Caco-2 (cell line): ENCODE results near the gene ARSK. TPM values are rescaled to one million over a fixed set of nuclear protein-coding genes. Genes with fewer than 3 reads are reported as not detected.

Experiments
- BruUV-seq: library from RNA; stranded (reverse); fragments of 400-500 nt; replicated peaks from 2 replicates; lab custom pipeline; 2021; lab: Mats Ljungman, UMichigan
- CTCF ChIA-PET: fragments of 300-600 bp; sonication (Branson Sonifier 250); formaldehyde crosslinking; loops from one replicate; lab custom pipeline; 2022; ENCODE audit warnings: antibody characterized with exemption; lab: Charles Lee
- POLR2A ChIA-PET: fragments of 300-600 bp; sonication (Branson Sonifier 250); formaldehyde crosslinking; loops from one replicate; lab custom pipeline; 2022; ENCODE audit warnings: antibody characterized with exemption; lab: Charles Lee
- DNase-seq, 2 experiments: peaks; one replicate each; pipeline versions ENCODE4 v3.0.0 to v3.0.0-alpha.2; 2020 to 2022
- H3K27me3 ChIP-seq: replicated peaks from 2 replicates; pipeline ENCODE4 v1.6.0; 2011; ENCODE audit warnings: low read length; ENCODE audit not compliant: control insufficient read depth, insufficient read depth
- H3K36me3 ChIP-seq: 2 replicates; pipeline ENCODE4 v1.5.1; 2011; ENCODE audit warnings: low read length; ENCODE audit not compliant: control insufficient read depth, insufficient read depth
- H3K4me1 ChIP-seq: fragments of 250-450 bp; sonication (Bioruptor Pico); 2 replicates; pipeline ENCODE4 v1.5.1; 2020; ENCODE audit warnings: mild to moderate bottlenecking
- H3K4me3 ChIP-seq: 2 replicates; pipeline ENCODE4 v1.5.1; 2011; ENCODE audit warnings: low read depth, mild to moderate bottlenecking, control low read depth, low read length
- H3K9me3 ChIP-seq: fragments of 250-450 bp; sonication (Bioruptor Pico); 2 replicates; pipeline ENCODE4 v1.5.1; 2020; ENCODE audit warnings: mild to moderate bottlenecking, moderate library complexity
- H3K27ac Mint-ChIP-seq: one replicate; pipeline ENCODE4 v1.8.0; 2022; ENCODE audit warnings: mixed read lengths; ENCODE audit not compliant: unreplicated experiment
- H3K27me3 Mint-ChIP-seq: one replicate; pipeline ENCODE4 v1.8.0; 2022; ENCODE audit warnings: mixed read lengths; ENCODE audit not compliant: insufficient read depth, unreplicated experiment
- H3K36me3 Mint-ChIP-seq: one replicate; pipeline ENCODE4 v1.8.0; 2022; ENCODE audit warnings: mild to moderate bottlenecking, mixed read lengths; ENCODE audit not compliant: insufficient read depth, unreplicated experiment
- H3K4me1 Mint-ChIP-seq: one replicate; pipeline ENCODE4 v1.8.0; 2022; ENCODE audit warnings: low read depth, mixed read lengths; ENCODE audit not compliant: unreplicated experiment
- H3K4me3 Mint-ChIP-seq: one replicate; pipeline ENCODE4 v1.8.0; 2022; ENCODE audit warnings: mild to moderate bottlenecking, moderate library complexity, mixed read lengths; ENCODE audit not compliant: unreplicated experiment
- H3K9me3 Mint-ChIP-seq: one replicate; pipeline ENCODE4 v1.8.0; 2022; ENCODE audit warnings: mixed read lengths; ENCODE audit not compliant: unreplicated experiment
- intact Hi-C: fragments of 100-400 bp; cut with micrococcal nuclease; formaldehyde crosslinking; loops from one replicate; pipeline ENCODE4 v1.10.0; 2022; ENCODE audit not compliant: unreplicated experiment
- total RNA-seq: library from RNA; stranded (reverse); gene quantifications from 2 replicates; pipeline ENCODE4 v1.2.3, GENCODE V29; 2022
- TF ChIP-seq, protein P1 (sequence below), 2 experiments: fragments of 200-600 bp in 1 of 2; IDR thresholded peaks; 1 replicate in 1 of 2; 2 replicates in 1 of 2; pipeline versions ENCODE4 v1.5.1 to v1.8.0; 2011 to 2022; ENCODE audit warnings: antibody characterized with exemption in 1 of 2, control low read depth in 1 of 2, inconsistent platforms in 1 of 2, low read depth in 1 of 2, low read length in 1 of 2, mild to moderate bottlenecking in 1 of 2, moderate library complexity in 1 of 2; ENCODE audit not compliant: insufficient read depth in 1 of 2, severe bottlenecking in 1 of 2, unreplicated experiment in 1 of 2

Gene ARSK
- total RNA-seq, 1 experiment from 2014 or later, result 5.0 TPM

DNA sequence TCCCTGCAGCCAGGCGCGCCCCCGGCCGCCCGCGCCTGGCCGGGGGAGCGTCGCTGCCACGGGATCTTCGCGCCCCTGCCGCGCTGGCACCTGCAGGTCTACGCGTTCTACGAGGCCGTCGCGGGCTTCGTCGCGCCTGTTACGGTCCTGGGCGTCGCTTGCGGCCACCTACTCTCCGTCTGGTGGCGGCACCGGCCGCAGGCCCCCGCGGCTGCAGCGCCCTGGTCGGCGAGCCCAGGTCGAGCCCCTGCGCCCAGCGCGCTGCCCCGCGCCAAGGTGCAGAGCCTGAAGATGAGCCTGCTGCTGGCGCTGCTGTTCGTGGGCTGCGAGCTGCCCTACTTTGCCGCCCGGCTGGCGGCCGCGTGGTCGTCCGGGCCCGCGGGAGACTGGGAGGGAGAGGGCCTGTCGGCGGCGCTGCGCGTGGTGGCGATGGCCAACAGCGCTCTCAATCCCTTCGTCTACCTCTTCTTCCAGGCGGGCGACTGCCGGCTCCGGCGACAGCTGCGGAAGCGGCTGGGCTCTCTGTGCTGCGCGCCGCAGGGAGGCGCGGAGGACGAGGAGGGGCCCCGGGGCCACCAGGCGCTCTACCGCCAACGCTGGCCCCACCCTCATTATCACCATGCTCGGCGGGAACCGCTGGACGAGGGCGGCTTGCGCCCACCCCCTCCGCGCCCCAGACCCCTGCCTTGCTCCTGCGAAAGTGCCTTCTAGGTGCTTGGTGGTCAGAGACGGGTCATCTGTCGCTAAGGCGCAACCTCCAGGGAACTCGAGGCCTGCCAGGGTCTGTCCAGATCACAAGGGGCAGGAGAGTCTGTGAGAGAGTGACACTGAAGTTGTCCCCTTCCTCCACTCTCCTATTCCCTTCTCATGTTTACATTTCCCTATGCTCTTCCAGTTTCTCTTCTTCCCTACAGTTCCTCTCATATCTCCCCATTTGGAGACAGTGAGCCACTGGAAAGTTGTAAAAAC, 66.3 kb downstream of the ARSK start:
- H3K4me3 ChIP-seq, result peak overlapping the region; percentile 78
- Mint-ChIP-seq H3K27me3 (peaks cover 13% of the 10 kb centered on the region), H3K4me3 (peak overlapping the region; percentile 73), H3K27ac (peak overlapping the region; percentile 30), H3K36me3 (no peaks in the 10 kb centered on the region), H3K9me3 (no peaks in the 10 kb centered on the region), H3K4me1 (no peaks in the 10 kb centered on the region)
- TF ChIP-seq, protein P1, sequence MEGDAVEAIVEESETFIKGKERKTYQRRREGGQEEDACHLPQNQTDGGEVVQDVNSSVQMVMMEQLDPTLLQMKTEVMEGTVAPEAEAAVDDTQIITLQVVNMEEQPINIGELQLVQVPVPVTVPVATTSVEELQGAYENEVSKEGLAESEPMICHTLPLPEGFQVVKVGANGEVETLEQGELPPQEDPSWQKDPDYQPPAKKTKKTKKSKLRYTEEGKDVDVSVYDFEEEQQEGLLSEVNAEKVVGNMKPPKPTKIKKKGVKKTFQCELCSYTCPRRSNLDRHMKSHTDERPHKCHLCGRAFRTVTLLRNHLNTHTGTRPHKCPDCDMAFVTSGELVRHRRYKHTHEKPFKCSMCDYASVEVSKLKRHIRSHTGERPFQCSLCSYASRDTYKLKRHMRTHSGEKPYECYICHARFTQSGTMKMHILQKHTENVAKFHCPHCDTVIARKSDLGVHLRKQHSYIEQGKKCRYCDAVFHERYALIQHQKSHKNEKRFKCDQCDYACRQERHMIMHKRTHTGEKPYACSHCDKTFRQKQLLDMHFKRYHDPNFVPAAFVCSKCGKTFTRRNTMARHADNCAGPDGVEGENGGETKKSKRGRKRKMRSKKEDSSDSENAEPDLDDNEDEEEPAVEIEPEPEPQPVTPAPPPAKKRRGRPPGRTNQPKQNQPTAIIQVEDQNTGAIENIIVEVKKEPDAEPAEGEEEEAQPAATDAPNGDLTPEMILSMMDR (IDR thresholded peaks at IDR 0.05; ENCODE audit: insufficient read depth in 1 of 2, low read depth in 1 of 2, low read length in 1 of 2, severe bottlenecking in 1 of 2, unreplicated experiment in 1 of 2), result no peak
- no peaks in the 10 kb centered on the region for H3K27me3 ChIP-seq
- no TSS peak for BruUV-seq
- H3K9me3 ChIP-seq, result no peaks in the 10 kb centered on the region
- CTCF ChIA-PET, result no interaction called here
- no peaks in the 10 kb centered on the region for H3K36me3 ChIP-seq
- peak; percentile 61 to 70 for DNase-seq
- intact Hi-C loops, result loop anchor here (1.0 kb wide), 1 partner anchor 66 kb away; the partner anchor contains the start of gene ARSK
- POLR2A ChIA-PET, result interaction anchor here (0.6 kb wide), 2 partner anchors 20 to 1535 kb away, joined by 3 to 11 read pairs; no protein-coding TSS in a partner anchor
- H3K4me1 ChIP-seq, result no peaks in the 10 kb centered on the region

DNA sequence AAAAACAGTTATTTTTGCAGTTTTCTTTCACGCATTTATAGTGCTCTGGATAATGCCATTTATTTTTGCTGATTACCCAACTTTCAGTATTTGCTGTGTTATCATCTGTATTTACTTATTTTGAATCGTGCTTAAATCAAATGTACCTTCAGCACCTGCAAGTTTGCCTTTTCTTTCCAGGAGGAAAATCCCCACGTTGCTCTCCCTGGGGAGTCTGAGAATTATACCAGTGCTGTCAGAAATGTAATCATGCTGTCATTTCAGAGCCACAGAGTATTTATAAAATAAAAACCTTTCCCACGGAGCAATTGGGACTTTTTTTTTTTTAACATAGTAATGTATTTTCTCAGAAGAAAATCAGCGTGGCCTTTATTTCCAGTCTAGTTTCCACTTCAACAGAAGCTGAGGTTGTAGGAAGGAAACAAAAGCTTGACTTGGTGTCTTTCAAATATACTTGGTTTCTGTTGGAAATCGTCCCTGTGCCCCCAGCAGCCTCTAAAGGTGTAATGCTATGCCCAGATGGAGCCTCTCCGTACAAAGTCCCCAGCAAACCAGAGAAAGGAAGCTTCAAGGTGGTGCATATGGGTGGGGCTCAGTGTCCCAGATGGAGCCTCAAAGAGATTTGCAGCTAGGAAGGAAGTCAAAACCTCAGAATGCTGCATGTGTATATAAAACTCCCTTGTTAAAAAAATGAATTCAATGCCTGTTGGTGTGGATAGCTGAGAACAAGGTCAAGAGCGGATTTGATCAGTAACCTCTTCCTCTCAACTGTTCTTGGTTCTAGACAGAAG, 67.1 kb downstream of the ARSK start:
- H3K36me3 Mint-ChIP-seq, result no peaks in the 10 kb centered on the region
- H3K4me1 Mint-ChIP-seq, result no peaks in the 10 kb centered on the region
- no peaks in the 10 kb centered on the region for H3K9me3 Mint-ChIP-seq
- POLR2A ChIA-PET, result interaction anchor here (0.6 kb wide), 1 partner anchor 19 kb away, joined by 3 read pairs; no protein-coding TSS in a partner anchor
- Histone ChIP-seq H3K27me3 (no peaks in the 10 kb centered on the region), H3K4me1 (no peaks in the 10 kb centered on the region), H3K36me3 (no peaks in the 10 kb centered on the region), H3K9me3 (no peaks in the 10 kb centered on the region), H3K4me3 (no peak overlapping the region; the same call in 1 of the 2 replicates)
- TF ChIP-seq, protein P1 (IDR thresholded peaks at IDR 0.05; ENCODE audit: insufficient read depth in 1 of 2, low read depth in 1 of 2, low read length in 1 of 2, severe bottlenecking in 1 of 2, unreplicated experiment in 1 of 2), result no peak
- H3K27me3 Mint-ChIP-seq, result peaks cover 12% of the 10 kb centered on the region
- H3K27ac Mint-ChIP-seq, result peak overlapping the region; percentile 30
- peak overlapping the region; percentile 73 for H3K4me3 Mint-ChIP-seq
- intact Hi-C loops, result no loop called here
- DNase-seq, result no peak
- CTCF ChIA-PET, result interaction anchor here (0.7 kb wide), 1 partner anchor 25 kb away, joined by 3 read pairs; the partner anchor contains the start of gene RFESD
- no TSS peak for BruUV-seq

GRCh38 chr5:95623706-95624105, 68.8 kb downstream of the ARSK start:
- Mint-ChIP-seq H3K4me1 (no peaks in the 10 kb centered on the region), H3K4me3 (no peak overlapping the region), H3K9me3 (no peaks in the 10 kb centered on the region), H3K27me3 (peaks cover 9% of the 10 kb centered on the region), H3K36me3 (no peaks in the 10 kb centered on the region), H3K27ac (no peak overlapping the region)
- ChIA-PET POLR2A (no interaction called here), CTCF (no interaction called here)
- TF ChIP-seq, protein P1 (IDR thresholded peaks at IDR 0.05; ENCODE audit: insufficient read depth in 1 of 2, low read depth in 1 of 2, low read length in 1 of 2, severe bottlenecking in 1 of 2, unreplicated experiment in 1 of 2), result no peak
- Histone ChIP-seq H3K27me3 (no peaks in the 10 kb centered on the region), H3K36me3 (no peaks in the 10 kb centered on the region), H3K4me1 (no peaks in the 10 kb centered on the region), H3K9me3 (no peaks in the 10 kb centered on the region), H3K4me3 (no peak overlapping the region)
- intact Hi-C loops, result no loop called here
- BruUV-seq, result no TSS peak
- DNase-seq, result no peak
